ENCODE measurements around the gene LPP.
"Not testable (repeated sequence)": the region's sequence is repeated elsewhere in the genome, so short reads cannot be mapped to it uniquely, and the experiment has no call there.

The LPP gene

GRCh38 chr3:188687389-188687788 is 533.4 kb downstream of the LPP start:
- no peak for DNase-seq (ENCODE audit: low read depth)

DNA sequence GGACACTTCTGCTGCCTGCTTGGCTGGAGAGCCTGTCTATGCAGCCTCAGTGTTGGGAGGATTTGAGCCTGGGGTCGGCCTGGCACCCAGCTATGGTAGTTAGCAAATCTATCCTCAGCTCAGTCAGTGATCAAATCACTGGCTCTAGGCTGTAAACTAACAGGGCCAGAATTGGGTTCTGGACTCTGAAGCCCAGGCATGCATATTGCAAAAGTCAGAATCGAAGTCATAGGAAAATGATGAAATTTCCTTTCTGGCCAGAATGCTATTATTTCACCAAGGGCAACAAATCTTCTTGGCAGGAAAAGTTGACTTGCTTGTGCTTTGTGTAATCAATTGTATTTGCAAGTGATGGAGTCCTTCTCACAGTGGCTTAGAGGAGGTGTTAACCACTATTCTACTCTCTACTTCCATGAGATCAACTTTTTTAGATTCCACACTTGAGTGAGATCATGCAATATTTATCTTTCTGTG is 535.2 kb downstream of the LPP start:
- no peak for DNase-seq (ENCODE audit: low read depth)

GRCh38 chr3:188690064-188690463 is 536.1 kb downstream of the LPP start:
- no peak for DNase-seq (ENCODE audit: low read depth)

DNA sequence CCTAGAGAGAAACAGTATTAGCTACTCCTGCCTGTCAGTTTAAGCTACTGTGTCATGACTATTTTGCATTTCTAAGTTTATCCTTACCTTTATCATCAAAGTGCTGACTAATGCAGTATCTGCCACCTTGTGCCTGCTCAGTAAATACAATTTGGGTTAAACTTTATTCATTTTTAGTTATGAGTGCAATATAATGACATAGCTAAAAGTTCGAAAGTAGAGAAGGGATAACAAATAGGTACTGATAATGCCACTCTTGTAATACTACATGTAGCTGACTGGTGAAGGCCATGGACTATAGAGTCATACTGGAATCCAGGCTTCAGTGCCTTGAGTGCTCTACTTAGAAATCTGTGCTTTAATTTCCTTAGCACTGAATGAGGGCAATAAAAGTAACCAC is 537.0 kb downstream of the LPP start:
- DNase-seq (ENCODE audit: low read depth): no peak

GRCh38 chr3:188691665-188692064 is 537.7 kb downstream of the LPP start:
- no peak for DNase-seq (ENCODE audit: low read depth)

- no peak for DNase-seq (ENCODE audit: low read depth)
Observed at GRCh38 chr3:188692700-188693099, 538.7 kb downstream of the LPP start.

- no peak for DNase-seq (ENCODE audit: low read depth)
Observed at GRCh38 chr3:188693435-188693834, 539.5 kb downstream of the LPP start.

DNA sequence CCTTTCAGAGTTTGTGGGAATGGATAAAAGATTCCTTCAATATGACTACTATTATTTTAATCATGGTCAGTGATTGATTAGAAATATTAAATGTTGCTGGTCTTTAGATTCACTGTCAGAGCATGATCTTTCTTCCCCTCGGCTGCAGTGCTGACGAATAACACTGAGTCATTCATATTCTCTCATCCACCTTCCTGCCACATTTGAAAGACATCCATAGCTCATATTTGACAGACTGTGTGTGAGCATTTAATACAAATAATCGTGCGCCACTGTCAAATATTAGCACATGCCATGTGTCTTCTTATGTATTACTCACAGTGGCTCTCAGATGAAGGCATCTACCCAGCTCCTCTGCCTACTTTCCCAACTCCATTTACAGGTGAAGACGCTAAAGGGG is 541.3 kb downstream of the LPP start:
- no peak for DNase-seq (ENCODE audit: low read depth)

GRCh38 chr3:188697127-188697526 is 543.2 kb downstream of the LPP start:
- no peak for DNase-seq (ENCODE audit: low read depth)

- no peak for DNase-seq (ENCODE audit: low read depth)
Observed at GRCh38 chr3:188698436-188698835, 544.5 kb downstream of the LPP start.

DNA sequence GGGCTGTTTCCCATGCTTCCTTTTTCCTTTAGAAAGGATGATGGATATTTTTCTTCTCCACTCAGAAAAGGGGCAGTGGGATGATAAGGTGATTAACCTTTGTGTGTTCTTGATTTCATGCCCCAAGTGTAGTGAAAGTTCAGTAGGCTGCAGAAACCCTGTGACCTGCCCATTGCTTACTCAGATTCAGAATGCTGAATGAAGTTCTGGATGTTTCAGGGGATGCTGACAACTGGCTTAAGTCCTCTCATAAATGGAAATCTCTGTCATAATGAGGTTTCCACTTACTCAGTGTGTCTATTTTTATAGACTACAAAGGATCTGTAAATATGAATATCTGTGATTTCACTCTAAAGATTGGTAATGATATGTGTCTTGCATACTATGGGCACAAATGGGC is 546.5 kb downstream of the LPP start:
- no peak for DNase-seq (ENCODE audit: low read depth)

DNA sequence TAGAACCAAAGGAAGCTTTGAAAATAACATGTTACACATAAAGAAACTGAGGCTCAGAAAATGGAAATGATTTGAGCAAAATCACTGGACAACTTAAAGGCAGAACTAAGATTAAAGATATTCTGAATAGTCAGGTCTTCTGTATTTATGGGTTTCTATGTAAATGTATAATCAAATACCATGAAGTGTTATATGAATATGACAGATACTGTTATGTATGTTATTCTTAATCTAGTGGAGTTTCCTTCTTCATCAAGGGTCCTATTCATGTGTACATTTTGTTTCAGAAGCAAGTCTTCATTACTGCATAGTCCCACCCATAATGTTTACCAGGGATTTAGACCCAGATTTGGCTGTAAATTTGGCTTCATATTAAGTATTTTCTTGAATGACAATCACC is 547.0 kb downstream of the LPP start:
- DNase-seq (ENCODE audit: low read depth): no peak

DNA sequence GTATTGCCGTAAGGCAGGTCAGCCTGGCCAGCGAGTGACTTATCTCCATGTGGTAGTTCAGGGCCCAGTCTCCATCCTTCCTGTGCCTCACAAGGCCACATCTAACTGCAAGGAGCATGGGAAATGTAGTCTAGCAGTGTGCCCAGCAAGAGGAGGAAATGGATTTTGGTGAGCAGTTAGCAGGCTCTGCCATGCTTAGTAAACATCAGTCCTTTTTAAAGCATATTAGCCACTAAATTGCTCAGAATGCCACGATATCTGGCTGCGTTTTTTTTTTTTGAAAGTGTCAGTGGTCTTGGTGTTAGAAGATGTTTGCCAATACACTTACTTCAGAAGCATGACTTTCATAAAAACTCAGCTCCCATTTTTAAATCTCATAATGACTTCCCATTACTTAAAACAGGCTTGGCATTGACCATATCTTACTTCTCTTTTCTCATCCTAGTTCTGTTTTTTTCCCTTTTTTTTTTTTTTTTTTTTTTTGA is 547.6 kb downstream of the LPP start:
- DNase-seq (ENCODE audit: low read depth): no peak

- DNase-seq (ENCODE audit: low read depth): not testable (repeated sequence)
Observed at GRCh38 chr3:188702028-188702427, 548.1 kb downstream of the LPP start.

- DNase-seq (ENCODE audit: low read depth): no peak
Observed at GRCh38 chr3:188706176-188706575, 552.2 kb downstream of the LPP start.

DNA sequence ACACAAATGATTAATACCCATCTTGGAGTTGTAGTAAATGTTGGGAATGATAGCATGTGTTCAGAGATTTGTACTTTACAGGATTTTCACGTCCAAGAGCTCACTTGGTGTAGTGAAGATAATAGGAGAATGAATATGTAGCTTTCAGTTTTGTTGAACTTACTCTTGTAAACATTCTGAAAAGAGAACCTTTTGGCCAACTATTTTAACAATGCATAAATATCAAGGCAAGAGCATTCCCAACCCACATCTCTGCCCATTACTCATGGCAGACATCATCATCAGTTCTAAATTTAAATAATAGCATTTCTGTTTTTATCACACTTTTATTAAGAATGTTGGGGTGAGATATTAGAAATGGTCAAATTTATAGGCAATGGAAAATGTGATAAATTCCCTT is 552.6 kb downstream of the LPP start:
- DNase-seq (ENCODE audit: low read depth): no peak

- DNase-seq (ENCODE audit: low read depth): no peak
Observed at GRCh38 chr3:188707381-188708288, 553.7 kb downstream of the LPP start.

- DNase-seq (ENCODE audit: low read depth): no peak
Observed at GRCh38 chr3:188711881-188712247, 557.9 kb downstream of the LPP start.

GRCh38 chr3:188712248-188712924 is 558.4 kb downstream of the LPP start:
- DNase-seq (ENCODE audit: low read depth): no peak

- DNase-seq (ENCODE audit: low read depth): no peak
Observed at GRCh38 chr3:188712991-188713390, 559.0 kb downstream of the LPP start.

DNA sequence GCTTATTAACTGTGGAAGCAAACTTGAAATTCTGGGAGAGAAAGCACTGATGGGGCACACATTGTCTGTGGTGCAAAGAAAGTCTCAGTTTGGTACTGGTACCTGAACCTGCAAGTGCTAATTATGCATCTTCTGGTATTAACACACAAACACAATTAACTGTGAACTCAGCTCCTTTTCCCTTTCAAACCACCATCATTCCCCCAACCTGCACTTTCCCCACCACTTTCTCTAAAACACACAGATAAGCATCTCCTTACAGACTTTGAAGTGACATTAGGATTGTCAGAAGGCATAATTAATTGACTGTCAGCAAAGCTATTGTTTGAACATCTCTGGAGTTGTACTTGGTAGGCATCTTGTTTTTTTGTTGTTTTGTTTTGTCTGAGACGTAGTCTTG is 565.6 kb downstream of the LPP start:
- no peak for DNase-seq (ENCODE audit: low read depth)

GRCh38 chr3:188720215-188720614 is 566.3 kb downstream of the LPP start:
- no peak for DNase-seq (ENCODE audit: low read depth)

GRCh38 chr3:188720636-188721035 is 566.7 kb downstream of the LPP start:
- no peak for DNase-seq (ENCODE audit: low read depth)

Measured in stimulated activated CD8-positive, alpha-beta memory T cell treated with anti-CD3 and anti-CD28 coated beads, Interleukin-7, amount 100 ng/mL, for 24 hours (primary cell).